Measurements from ENCODE around the gene PPM1G.

GRCh38 chr2:27441226-27441926 lies 32.0 kb upstream of the PPM1G start:
- TF ChIP-seq CTCF (IDR thresholded peaks at IDR 0.05; ENCODE audit: low read depth, low read length) (no peak), MAX (IDR thresholded peaks at IDR 0.05; ENCODE audit: low read depth, low read length) (no peak), POLR2A (IDR thresholded peaks at IDR 0.05; ENCODE audit: extremely low read depth, insufficient read length) (no peak), MYC (IDR thresholded peaks at IDR 0.05; ENCODE audit: low read depth, low read length) (no peak)

Measured in NB4 (cell line).